Measurements from ENCODE around the gene ATOSB.
A peak's percentile ranks its signal among the peaks of the same experiment; 100 is the strongest.
"Not testable (repeated sequence)": the region's sequence is repeated elsewhere in the genome, so short reads cannot be mapped to it uniquely, and the experiment has no call there.

ATOSB gene

GRCh38 chr9:35115680-35116538, at the start of gene ATOSB:
Gene ATOSB, minus strand, starts transcription at chr9:35115862. Its CDS starts 7,588 bp downstream, at chr9:35108274.
- ATAC-seq, result peak; percentile 66
- peak; percentile 95 for DNase-seq

GRCh38 chr9:35164711-35165110, 49.0 kb upstream of the ATOSB start:
- DNase-seq (no peak), ATAC-seq (no peak)

GRCh38 chr9:35163413-35163812, 47.8 kb upstream of the ATOSB start:
- DNase-seq, result no peak
- no peak for ATAC-seq

- DNase-seq (no peak), ATAC-seq (no peak)
Observed at GRCh38 chr9:35162605-35163315, 47.1 kb upstream of the ATOSB start.

GRCh38 chr9:35161713-35162604, 46.3 kb upstream of the ATOSB start, which contains the start of gene UNC13B:
Gene UNC13B, plus strand, starts transcription at chr9:35162009. Its CDS starts 275 bp downstream, at chr9:35162284.
- ATAC-seq (peak; percentile 90), DNase-seq (peak; percentile 84)

- DNase-seq (no peak), ATAC-seq (no peak)
Observed at GRCh38 chr9:35158501-35159280, 43.0 kb upstream of the ATOSB start.

GRCh38 chr9:35157836-35158235, 42.2 kb upstream of the ATOSB start:
- not testable (repeated sequence) for DNase-seq, ATAC-seq

GRCh38 chr9:35156781-35157180, 41.1 kb upstream of the ATOSB start:
- DNase-seq, result no peak
- no peak for ATAC-seq

- ATAC-seq (no peak), DNase-seq (no peak)
Observed at GRCh38 chr9:35152926-35153325, 37.3 kb upstream of the ATOSB start.

GRCh38 chr9:35147941-35148563, 32.4 kb upstream of the ATOSB start:
- not testable (repeated sequence) for ATAC-seq, DNase-seq

- ATAC-seq, result no peak
- DNase-seq, result no peak
Observed at GRCh38 chr9:35142037-35142436, 26.4 kb upstream of the ATOSB start.

GRCh38 chr9:35140093-35140492, 24.4 kb upstream of the ATOSB start:
- DNase-seq (no peak), ATAC-seq (no peak)

- DNase-seq (no peak), ATAC-seq (no peak)
Observed at GRCh38 chr9:35136866-35137265, 21.2 kb upstream of the ATOSB start.

- no peak for DNase-seq
- no peak for ATAC-seq
Observed at GRCh38 chr9:35135988-35136387, 20.3 kb upstream of the ATOSB start.

GRCh38 chr9:35134920-35135319, 19.3 kb upstream of the ATOSB start:
- no peak for ATAC-seq
- DNase-seq, result no peak

- DNase-seq (peak; percentile 89), ATAC-seq (peak; percentile 64)
Observed at GRCh38 chr9:35116898-35117551, 1.4 kb upstream of the ATOSB start.

- no peak for ATAC-seq
- DNase-seq, result no peak
Observed at GRCh38 chr9:35116539-35116897, 856 bp upstream of the ATOSB start.

GRCh38 chr9:35114840-35115628, 628 bp downstream of the ATOSB start:
- DNase-seq (peak; percentile 51), ATAC-seq (no peak)

GRCh38 chr9:35114113-35114839, 1.4 kb downstream of the ATOSB start:
- ATAC-seq, result peak; percentile 45
- peak; percentile 81 for DNase-seq

Data from stimulated activated naive CD8-positive, alpha-beta T cell treated with anti-CD3 and anti-CD28 coated beads, Interleukin-15, Interleukin-2, amounts not matched to agents 100 U/mL and 50 U/mL, for 24 hours (primary cell).